Measurements from ENCODE around the gene FN1.

- TF ChIP-seq, protein P1, sequence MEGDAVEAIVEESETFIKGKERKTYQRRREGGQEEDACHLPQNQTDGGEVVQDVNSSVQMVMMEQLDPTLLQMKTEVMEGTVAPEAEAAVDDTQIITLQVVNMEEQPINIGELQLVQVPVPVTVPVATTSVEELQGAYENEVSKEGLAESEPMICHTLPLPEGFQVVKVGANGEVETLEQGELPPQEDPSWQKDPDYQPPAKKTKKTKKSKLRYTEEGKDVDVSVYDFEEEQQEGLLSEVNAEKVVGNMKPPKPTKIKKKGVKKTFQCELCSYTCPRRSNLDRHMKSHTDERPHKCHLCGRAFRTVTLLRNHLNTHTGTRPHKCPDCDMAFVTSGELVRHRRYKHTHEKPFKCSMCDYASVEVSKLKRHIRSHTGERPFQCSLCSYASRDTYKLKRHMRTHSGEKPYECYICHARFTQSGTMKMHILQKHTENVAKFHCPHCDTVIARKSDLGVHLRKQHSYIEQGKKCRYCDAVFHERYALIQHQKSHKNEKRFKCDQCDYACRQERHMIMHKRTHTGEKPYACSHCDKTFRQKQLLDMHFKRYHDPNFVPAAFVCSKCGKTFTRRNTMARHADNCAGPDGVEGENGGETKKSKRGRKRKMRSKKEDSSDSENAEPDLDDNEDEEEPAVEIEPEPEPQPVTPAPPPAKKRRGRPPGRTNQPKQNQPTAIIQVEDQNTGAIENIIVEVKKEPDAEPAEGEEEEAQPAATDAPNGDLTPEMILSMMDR (IDR thresholded peaks at IDR 0.05), result no peak
- no peak for TF ChIP-seq EP300 (IDR thresholded peaks at IDR 0.05)
These were observed 48.7 kb upstream of the FN1 start for GRCh38 chr2:215484570-215484969.
